IPS-18a (cell line): ENCODE measurements around the gene FBF1.

Source experiments
- H3K27ac ChIP-seq: one replicate; pipeline ENCODE4 v1.5.1; 2013; ENCODE audit warnings: low read length
- H3K27me3 ChIP-seq: one replicate; pipeline ENCODE4 v1.6.1; 2013; ENCODE audit warnings: mild to moderate bottlenecking, low read length; ENCODE audit not compliant: control insufficient read depth, insufficient read depth
- H3K36me3 ChIP-seq: one replicate; pipeline ENCODE4 v1.6.1; 2013; ENCODE audit warnings: low read depth, low read length; ENCODE audit not compliant: control insufficient read depth
- H3K4me1 ChIP-seq: one replicate; pipeline ENCODE4 v1.6.1; 2013; ENCODE audit warnings: low read depth, low read length; ENCODE audit not compliant: control insufficient read depth
- H3K4me3 ChIP-seq: one replicate; pipeline ENCODE4 v1.5.1; 2013; ENCODE audit warnings: low read length
- H3K9ac ChIP-seq: one replicate; pipeline ENCODE4 v1.6.1; 2013; ENCODE audit warnings: mild to moderate bottlenecking, low read length, moderate library complexity
- H3K9me3 ChIP-seq: one replicate; pipeline ENCODE4 v1.6.1; 2013; ENCODE audit warnings: low read depth, low read length; ENCODE audit not compliant: control insufficient read depth

The FBF1 gene, protein sequence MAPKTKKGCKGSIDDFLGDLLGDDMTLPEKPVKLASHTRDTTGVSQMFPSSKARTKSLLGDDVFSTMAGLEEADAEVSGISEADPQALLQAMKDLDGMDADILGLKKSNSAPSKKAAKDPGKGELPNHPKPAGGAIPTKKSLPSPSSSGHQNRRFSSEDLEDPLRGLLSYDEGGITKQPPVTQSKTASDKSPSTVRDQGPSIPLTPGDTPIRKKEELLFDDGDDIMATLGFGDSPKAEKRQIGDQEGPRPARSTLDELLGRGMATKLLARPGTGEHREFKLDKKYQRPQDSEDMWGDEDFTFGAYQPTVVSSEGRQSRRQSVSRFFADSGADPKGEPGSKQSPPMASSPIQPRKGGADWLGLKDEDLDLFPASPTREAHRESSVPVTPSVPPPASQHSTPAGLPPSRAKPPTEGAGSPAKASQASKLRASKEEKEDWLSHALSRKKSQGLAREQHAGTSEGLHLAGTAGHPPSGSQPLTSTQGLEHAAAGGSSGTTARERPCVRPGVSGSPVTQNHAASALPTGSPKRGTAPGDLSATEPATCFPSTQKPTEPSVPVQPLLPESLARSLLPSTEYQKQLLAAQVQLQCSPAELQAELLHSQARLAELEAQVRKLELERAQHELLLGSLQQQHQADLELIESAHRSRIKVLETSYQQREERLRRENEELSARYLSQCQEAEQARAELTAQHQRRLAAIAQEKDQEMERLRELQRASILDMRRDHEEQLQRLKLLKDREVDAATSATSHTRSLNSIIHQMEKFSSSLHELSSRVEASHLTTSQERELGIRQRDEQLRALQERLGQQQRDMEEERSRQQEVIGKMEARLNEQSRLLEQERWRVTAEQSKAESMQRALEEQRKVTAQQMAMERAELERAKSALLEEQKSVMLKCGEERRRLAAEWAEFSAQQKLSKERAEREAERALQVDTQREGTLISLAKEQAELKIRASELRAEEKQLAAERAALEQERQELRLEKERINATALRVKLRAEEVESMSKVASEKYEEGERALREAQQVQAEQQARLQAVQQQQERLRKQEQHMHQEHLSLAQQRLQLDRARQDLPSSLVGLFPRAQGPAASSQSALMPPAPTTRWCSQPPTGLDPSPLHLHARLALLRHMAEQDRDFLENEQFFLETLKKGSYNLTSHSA

DNA sequence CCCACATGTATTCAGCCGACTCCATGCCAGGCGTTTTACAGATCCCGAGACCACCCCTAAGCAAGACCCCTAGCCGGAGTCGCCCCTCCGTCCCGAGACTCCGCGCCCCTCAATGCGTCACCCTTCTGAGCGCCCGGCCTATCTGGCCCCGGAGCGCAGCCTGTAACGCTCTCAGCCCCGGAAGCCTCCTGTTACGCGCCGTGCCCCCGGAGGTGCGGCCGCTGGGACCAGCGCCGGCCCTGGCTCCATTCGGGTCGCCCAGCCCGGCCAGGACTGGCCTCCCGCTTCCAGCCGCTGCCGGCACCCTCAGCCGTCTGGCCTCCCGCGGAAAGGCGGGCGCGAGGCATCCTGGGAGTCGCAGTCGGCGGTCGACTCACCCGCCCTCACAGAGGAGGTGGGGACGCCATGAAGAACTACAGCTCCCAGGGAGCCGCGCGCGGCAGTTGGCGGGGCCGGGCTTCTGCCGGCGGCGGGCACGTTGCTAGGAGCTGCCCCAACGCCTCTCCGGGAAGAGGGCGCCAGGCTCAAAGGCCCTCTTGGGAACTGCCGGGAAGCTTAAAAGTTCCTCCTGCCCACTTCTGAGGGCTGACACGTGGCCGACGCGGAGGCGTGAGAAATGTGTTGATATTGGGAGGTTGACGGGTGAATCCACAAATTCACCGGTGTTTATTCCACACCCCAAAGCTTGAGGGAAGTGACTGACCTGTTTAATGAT is at the start of gene FBF1:
FBF1 (minus strand) TSS at position 316 of the 715 bp plus-strand sequence. CDS start 2,893 bp downstream, outside the sequence.
- Histone ChIP-seq H3K36me3 (peaks cover 7% of the 10 kb centered on the region), H3K4me1 (peaks cover 4% of the 10 kb centered on the region), H3K9ac (peak within 1 kb of the TSS; percentile 76), H3K27me3 (no peaks in the 10 kb centered on the region), H3K9me3 (no peaks in the 10 kb centered on the region), H3K27ac (no peak within 1 kb of the TSS), H3K4me3 (peak within 1 kb of the TSS; percentile 81)

DNA sequence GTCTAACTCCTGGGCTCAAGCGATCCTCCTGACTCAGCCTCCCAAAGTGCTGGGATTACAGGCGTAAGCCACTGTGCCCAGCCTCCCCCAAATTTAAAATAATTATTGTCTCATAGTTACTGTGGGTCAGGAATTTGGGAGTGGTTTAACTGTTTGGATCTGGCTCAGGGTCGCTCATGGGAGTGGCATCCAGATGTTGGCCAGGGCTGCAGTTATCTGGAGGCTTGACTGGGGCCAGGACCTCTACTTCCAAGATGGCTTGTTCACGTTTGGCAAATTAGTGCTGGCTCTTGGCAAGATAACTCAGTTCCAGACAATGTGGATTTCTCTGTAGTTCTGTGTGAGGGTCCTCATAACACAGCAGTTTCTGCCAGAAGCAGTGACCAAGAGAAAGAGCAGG is 46.2 kb upstream of the FBF1 start:
- H3K9me3 ChIP-seq: no peaks in the 10 kb centered on the region

DNA sequence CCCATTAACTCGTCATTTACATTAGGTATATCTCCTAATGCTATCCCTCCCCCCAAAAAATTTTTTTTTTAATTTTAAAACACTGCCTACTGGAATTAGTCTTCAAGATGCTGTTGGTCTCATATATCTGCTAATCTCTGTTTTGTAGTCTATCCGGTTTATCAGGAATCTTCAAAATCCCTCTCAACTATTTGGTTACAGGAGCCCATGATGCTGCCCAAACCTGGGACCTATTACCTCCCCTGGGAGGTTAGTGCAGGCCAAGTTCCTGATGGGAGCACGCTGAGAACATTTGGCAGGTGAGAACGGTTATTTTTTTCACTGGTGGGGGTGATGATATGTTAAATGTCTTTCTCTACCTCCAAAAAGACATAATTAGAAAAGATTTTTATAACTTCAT is 45.1 kb upstream of the FBF1 start:
- no peak overlapping the region for H3K27ac ChIP-seq
- no peaks in the 10 kb centered on the region for H3K27me3 ChIP-seq
- H3K9ac ChIP-seq: no peak overlapping the region
- H3K4me3 ChIP-seq: no peak overlapping the region
- H3K4me1 ChIP-seq: peaks cover 14% of the 10 kb centered on the region
- H3K36me3 ChIP-seq: no peaks in the 10 kb centered on the region
- H3K9me3 ChIP-seq: no peaks in the 10 kb centered on the region

More for the DNA sequence above, 46.2 kb upstream of the FBF1 start:
- Histone ChIP-seq H3K27me3 (no peaks in the 10 kb centered on the region), H3K36me3 (peaks cover 9% of the 10 kb centered on the region), H3K27ac (no peak overlapping the region), H3K9ac (no peak overlapping the region), H3K4me3 (no peak overlapping the region), H3K4me1 (peaks cover 13% of the 10 kb centered on the region)

DNA sequence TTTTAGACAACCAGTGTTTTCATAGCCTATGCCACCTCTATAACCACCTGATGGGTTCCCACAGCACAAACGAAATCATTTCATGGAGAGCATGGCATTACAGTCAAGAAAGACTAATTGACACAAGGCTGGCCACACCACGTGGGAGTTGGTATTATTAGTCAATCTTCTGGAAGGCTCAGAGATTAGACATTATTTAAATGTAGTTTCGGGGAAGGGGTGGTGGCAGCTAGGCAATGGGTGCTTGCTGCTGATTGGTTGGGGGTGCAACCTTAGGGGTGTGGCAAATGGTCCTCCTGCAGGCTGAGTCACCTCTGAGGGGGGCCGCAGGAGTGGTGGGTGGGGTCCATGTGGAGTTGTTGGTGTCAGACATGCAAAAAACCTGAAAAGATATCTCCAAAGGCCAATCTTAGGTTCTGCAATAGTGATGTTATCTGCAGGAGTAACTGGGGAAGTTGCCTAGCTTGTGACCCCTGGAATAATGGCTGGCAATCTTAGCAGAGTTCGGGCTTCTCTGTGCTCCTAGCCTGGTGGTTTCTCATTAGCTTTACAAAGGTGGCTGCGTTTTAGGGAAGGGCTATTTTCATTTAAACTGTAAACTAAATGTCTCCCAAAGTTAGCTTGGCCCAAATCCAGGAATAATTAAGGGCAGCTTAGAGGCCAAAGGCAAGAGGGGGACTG is 42.8 kb upstream of the FBF1 start:
- peak overlapping the region; percentile 27 for H3K27ac ChIP-seq
- H3K36me3 ChIP-seq: no peaks in the 10 kb centered on the region
- no peaks in the 10 kb centered on the region for H3K27me3 ChIP-seq
- no peaks in the 10 kb centered on the region for H3K9me3 ChIP-seq
- peak overlapping the region; percentile 42 for H3K4me3 ChIP-seq
- peak overlapping the region; percentile 32 for H3K9ac ChIP-seq
- peaks cover 25% of the 10 kb centered on the region for H3K4me1 ChIP-seq

DNA sequence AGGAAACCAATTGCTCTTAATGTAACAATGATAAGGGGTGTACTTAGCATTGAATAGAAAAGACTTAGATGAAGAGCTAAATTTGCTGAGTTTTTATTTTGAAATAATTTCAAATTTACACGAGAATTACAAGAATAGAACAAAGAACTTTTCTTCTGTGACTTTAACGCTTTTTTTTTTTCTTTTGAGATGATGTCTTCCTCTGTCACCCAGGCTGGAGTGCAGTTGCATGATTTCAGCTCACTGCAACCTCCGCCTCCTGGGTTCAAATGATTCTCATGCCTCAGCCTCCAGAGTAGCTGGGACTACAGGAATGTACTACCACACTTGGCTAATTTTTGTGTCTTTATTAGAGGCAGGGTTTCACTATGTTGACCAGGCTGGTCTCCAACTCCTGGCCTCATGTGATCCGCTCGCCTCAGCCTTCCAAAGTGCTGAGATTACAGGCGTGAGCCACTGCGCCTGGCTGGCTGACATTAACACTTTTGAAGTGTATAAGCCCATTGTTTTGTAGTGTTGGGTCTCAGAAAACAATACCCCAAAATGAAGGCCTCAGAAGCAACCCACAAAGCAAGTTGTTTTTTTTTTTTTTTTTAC is 40.3 kb upstream of the FBF1 start:
- Histone ChIP-seq H3K4me1 (peaks cover 25% of the 10 kb centered on the region), H3K9me3 (no peaks in the 10 kb centered on the region), H3K27me3 (no peaks in the 10 kb centered on the region), H3K36me3 (peaks cover 4% of the 10 kb centered on the region), H3K9ac (no peak overlapping the region), H3K4me3 (no peak overlapping the region), H3K27ac (no peak overlapping the region)

DNA sequence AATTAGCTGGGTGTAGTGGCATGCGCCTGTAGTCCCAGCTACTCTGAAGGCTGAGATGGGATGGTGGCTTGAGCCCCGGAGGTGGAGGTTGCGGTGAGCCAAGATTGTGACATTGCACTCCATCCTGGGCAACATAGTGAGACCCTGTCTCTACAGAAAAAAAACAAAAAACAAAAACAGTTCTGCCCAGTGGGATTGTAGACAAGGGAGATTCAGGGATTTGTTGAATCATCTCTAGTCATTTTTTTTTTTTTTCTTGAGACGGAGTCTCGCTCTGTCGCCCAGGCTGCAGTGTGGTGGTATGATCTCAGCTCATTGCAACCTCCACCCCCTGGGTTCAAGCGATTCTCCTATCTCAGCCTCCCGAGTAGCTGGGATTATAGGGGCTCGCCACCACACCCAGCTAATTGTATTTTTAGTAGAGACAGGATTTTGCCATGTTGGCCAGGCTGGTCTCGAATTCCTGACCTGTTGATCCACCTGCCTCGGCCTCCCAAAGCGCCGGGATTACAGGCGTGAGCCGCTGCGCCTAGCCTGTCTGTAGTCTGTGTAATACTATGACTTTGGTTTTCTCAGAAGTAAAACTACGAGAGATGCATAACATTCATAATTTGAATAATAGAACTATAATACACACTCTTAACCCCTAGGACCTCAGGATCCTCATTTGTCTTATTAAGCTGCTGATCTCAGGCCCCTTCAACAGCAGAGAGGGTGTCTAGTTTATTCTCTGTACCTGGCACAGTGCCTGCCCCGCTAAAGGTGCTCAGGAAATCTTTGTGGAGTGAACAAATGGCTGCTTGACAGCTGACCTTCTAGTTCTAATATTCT is 39.6 kb upstream of the FBF1 start:
- Histone ChIP-seq H3K27me3 (no peaks in the 10 kb centered on the region), H3K36me3 (peaks cover 4% of the 10 kb centered on the region), H3K9me3 (no peaks in the 10 kb centered on the region), H3K9ac (peak overlapping the region; percentile 95), H3K4me1 (peaks cover 25% of the 10 kb centered on the region), H3K4me3 (peak overlapping the region; percentile 89), H3K27ac (peak overlapping the region; percentile 85)

DNA sequence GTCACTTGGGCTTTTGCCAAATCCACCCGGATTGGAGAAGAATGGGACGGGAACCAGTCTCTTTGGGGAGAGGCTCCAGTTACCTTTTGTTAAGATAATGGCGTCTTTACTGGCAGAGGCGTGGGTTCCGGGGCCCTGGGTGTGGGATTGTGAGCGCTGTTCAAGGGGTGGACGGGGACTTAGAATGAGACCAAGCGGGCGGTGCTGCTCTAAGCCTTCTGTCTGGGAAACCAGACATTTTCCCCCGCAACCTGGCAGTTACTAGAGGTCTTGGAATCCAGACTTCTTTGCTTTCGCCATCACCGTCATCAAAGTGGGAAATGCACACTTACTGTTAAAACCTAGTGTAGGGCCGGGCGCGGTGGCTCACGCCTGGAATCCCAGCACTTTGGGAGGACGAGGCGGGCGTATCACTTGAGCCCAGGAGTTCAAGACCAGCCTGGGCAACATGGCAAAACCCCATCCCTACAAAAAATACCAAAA is 38.9 kb upstream of the FBF1 start:
- H3K4me1 ChIP-seq: peaks cover 24% of the 10 kb centered on the region
- peaks cover 4% of the 10 kb centered on the region for H3K36me3 ChIP-seq
- no peaks in the 10 kb centered on the region for H3K9me3 ChIP-seq
- H3K9ac ChIP-seq: peak overlapping the region; percentile 95
- no peaks in the 10 kb centered on the region for H3K27me3 ChIP-seq
- peak overlapping the region; percentile 89 for H3K4me3 ChIP-seq
- H3K27ac ChIP-seq: peak overlapping the region; percentile 85

DNA sequence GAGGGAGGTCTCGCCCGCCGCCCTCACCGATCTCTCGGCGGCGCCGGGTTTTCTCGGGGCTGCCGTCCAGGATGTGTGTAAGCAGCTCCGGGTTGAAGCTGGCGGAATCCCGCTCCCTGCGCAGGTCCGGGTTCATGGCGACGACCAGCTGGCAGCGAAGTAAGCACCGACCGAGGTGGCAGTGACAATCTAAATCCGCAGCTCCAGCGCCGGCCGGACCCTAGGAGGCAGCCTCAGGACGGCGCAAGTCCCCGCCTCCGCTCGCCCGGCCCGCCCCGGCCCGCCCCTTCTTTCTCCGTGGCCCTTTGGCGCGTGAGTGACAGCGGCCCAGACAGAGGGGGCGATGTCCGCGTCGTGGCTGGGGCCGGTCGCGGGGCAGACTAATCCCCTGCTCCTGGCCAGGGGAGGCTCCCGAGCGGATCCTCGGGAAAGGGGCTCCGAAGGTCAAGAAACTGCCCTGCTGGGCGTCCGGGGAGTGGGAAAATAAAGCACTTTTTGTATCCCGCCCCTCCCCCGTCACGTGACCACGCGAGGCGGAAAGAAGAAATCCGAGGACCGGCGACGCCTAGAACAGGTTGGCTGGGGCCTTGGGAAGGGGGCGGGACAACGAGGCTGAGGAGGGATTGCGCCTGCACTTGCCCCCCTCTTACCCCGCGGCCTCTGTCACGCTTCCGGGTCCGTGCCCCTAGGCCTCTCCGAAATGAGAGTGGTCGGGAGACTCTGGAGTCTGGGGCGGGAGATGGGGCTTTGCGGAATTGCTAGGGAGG is 38.3 kb upstream of the FBF1 start, which contains the start of the genes ACOX1 and TEN1:
ACOX1 (minus strand) TSS at position 229 of the 767 bp plus-strand sequence; CDS start at position 136, 93 bp downstream.
TEN1 (plus strand) TSS at position 303 of the 767 bp plus-strand sequence. CDS start 6,953 bp downstream, outside the sequence.
- Histone ChIP-seq H3K9ac (peak within 1 kb of the TSS; percentile 95), H3K4me1 (peaks cover 20% of the 10 kb centered on the region), H3K4me3 (peak within 1 kb of the TSS; percentile 89), H3K36me3 (peaks cover 4% of the 10 kb centered on the region), H3K27me3 (no peaks in the 10 kb centered on the region), H3K9me3 (no peaks in the 10 kb centered on the region), H3K27ac (peak within 1 kb of the TSS; percentile 85)

DNA sequence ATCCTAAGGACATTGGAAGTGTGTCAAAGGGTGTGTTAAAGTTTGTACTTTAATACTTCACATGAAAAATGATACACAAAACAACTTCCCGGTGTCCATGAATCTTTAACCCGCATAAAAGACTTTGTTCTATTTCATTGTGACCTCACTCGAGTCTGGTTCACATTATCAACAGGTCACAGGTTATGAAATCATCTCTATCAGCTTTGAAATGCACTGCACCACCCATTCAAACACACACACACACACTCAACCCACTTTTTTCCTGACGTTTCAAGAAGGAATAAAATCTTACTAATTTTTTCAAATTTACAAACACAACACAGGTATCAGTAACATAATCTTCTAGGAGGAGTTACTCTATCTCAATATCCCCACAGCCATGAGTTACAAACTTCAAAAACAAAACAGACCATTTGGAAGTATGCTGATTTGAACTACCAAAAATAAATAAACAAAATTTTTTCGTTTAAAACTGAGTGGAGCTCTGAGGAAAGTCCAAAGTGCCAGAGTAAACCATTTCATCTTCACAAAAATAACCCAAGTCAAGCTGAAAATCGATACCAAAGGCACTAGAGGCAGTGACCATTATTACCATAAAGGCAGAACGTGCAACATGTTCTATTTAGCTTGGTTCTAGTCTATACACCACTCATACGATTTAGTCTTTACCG is 35.5 kb upstream of the FBF1 start:
- H3K9ac ChIP-seq: no peak overlapping the region
- H3K27me3 ChIP-seq: no peaks in the 10 kb centered on the region
- no peaks in the 10 kb centered on the region for H3K9me3 ChIP-seq
- no peak overlapping the region for H3K4me3 ChIP-seq
- H3K36me3 ChIP-seq: peaks cover 13% of the 10 kb centered on the region
- H3K27ac ChIP-seq: no peak overlapping the region
- peaks cover 11% of the 10 kb centered on the region for H3K4me1 ChIP-seq
